GM12878 (cell line): ENCODE results near the gene MCTP2. TPM values are rescaled to one million over a fixed set of nuclear protein-coding genes. Genes with fewer than 3 reads are reported as not detected.

Source experiments
- ATAC-seq: fragments of 200-7000 bp; cut with Tn5 transposase; 3 replicates; pipeline ENCODE4 v1.9.1; 2020; ENCODE audit warnings: mild to moderate bottlenecking, moderate library complexity
- BruUV-seq: library from RNA; stranded (reverse); fragments of 400-500 nt; replicated peaks from 2 replicates; lab custom pipeline; 2021; lab: Mats Ljungman, UMichigan
- CTCF ChIA-PET: fragments of 300-600 bp; sonication (Branson Sonifier 250); formaldehyde crosslinking; extraction: SDS; loops from one replicate; lab custom pipeline; 2021; ENCODE audit warnings: inconsistent platforms; lab: Yijun Ruan, JAX
- POLR2A ChIA-PET: fragments of 350-600 bp; formaldehyde crosslinking; extraction: SDS; loops from one replicate; lab custom pipeline; 2021; ENCODE audit warnings: inconsistent platforms; lab: Charles Lee
- RAD21 ChIA-PET: fragments of 300-600 bp; sonication (Branson Sonifier 250); formaldehyde crosslinking; loops from one replicate; lab custom pipeline; 2023; ENCODE audit warnings: antibody characterized with exemption; ENCODE audit not compliant: unreplicated experiment; lab: Charles Lee
- SMC1A ChIA-PET: fragments of 300-600 bp; sonication (Branson Sonifier 250); formaldehyde crosslinking; loops from one replicate; lab custom pipeline; 2023; ENCODE audit not compliant: unreplicated experiment, uncharacterized antibody; lab: Charles Lee
- DNase-seq: peaks from one replicate; pipeline ENCODE4 v3.0.0-alpha.2; 2011; ENCODE audit warnings: low read depth, low spot score
- FAIRE-seq: peaks from 3 replicates; lab custom pipeline; 2011; peaks lifted over from hg19 to GRCh38; lab: Jason Lieb, UNC
- H2AFZ ChIP-seq: 2 replicates; pipeline ENCODE4 v1.6.0; 2011; ENCODE audit warnings: low read depth, low read length, control low read depth; ENCODE audit not compliant: control insufficient read depth
- H3K27ac ChIP-seq: 2 replicates; pipeline ENCODE4 v1.5.1; 2011; ENCODE audit warnings: control low read depth; ENCODE audit not compliant: control insufficient read depth, insufficient read depth
- H3K27me3 ChIP-seq, 2 experiments: replicated peaks in 1 of 2; 2 replicates each; pipeline versions ENCODE4 v1.6.0 to v1.6.1; 2011; ENCODE audit warnings: low read length in 1 of 2; ENCODE audit not compliant: control insufficient read depth in 2 of 2, insufficient read depth in 2 of 2
- H3K36me3 ChIP-seq, 2 experiments: 2 replicates each; pipeline ENCODE4 v1.5.1; 2011; ENCODE audit warnings: low read length in 1 of 2; ENCODE audit not compliant: control insufficient read depth in 2 of 2, insufficient read depth in 2 of 2
- H3K4me1 ChIP-seq: 2 replicates; pipeline ENCODE4 v1.6.1; 2011; ENCODE audit warnings: mild to moderate bottlenecking, low read length, moderate library complexity, mixed read lengths; ENCODE audit not compliant: control insufficient read depth, insufficient read depth
- H3K4me2 ChIP-seq: 2 replicates; pipeline ENCODE4 v1.6.0; 2011; ENCODE audit warnings: control low read depth; ENCODE audit not compliant: control insufficient read depth, insufficient read depth
- H3K4me3 ChIP-seq: fragments of 200-600 bp; sonication (generic); 2 replicates; pipeline ENCODE4 v1.5.1; 2016
- H3K79me2 ChIP-seq: 2 replicates; pipeline ENCODE4 v1.6.0; 2011; ENCODE audit warnings: low read length; ENCODE audit not compliant: control insufficient read depth, insufficient read depth
- H3K9ac ChIP-seq: 2 replicates; pipeline ENCODE4 v1.8.0; 2011; ENCODE audit warnings: low read length, control low read depth, mixed read lengths; ENCODE audit not compliant: control insufficient read depth, insufficient read depth
- H3K9me3 ChIP-seq: replicated peaks from 3 replicates; pipeline ENCODE4 v1.5.1; 2011; ENCODE audit warnings: mild to moderate bottlenecking, low read length; ENCODE audit not compliant: control insufficient read depth, insufficient read depth
- H4K20me1 ChIP-seq: 2 replicates; pipeline ENCODE4 v1.6.0; 2011; ENCODE audit not compliant: control insufficient read depth, insufficient read depth
- E2F8 ChIP-seq: fragments of 450-650 bp; IDR thresholded peaks from 2 replicates; pipeline ENCODE4 v1.6.1; 2018; ENCODE audit warnings: mild to moderate bottlenecking, low read depth, moderate library complexity; ENCODE audit not compliant: partially characterized antibody
- EP300 ChIP-seq, 2 experiments: fragments of 150-350 bp in 1 of 2; IDR thresholded peaks; 2 replicates each; pipeline ENCODE4 v1.6.1; 2011 to 2012; ENCODE audit warnings: low read depth in 2 of 2, low read length in 2 of 2, borderline replicate concordance in 1 of 2, improper control_type of control experiment in 1 of 2, inconsistent platforms in 1 of 2; ENCODE audit not compliant: control insufficient read depth in 1 of 2
- ESRRA ChIP-seq: IDR thresholded peaks from 2 replicates; pipeline ENCODE4 v1.6.1; 2012; ENCODE audit warnings: mild to moderate bottlenecking, low read length, improper control_type of control experiment
- GATAD2B ChIP-seq: fragments of 450-650 bp; conservative IDR thresholded peaks from 2 replicates; pipeline ENCODE4 v1.6.1; 2017; ENCODE audit warnings: low read depth, mild to moderate bottlenecking, moderate library complexity
- HCFC1 ChIP-seq: fragments of 150-350 bp; IDR thresholded peaks from 2 replicates; pipeline ENCODE4 v1.6.1; 2014; ENCODE audit warnings: low read length
- HDAC6 ChIP-seq: fragments of 200-600 bp; sonication (generic); IDR thresholded peaks from one replicate; pipeline ENCODE4 v1.8.0; 2017; ENCODE audit warnings: antibody characterized with exemption; ENCODE audit not compliant: unreplicated experiment
- IKZF1 ChIP-seq: fragments of 450-650 bp; conservative IDR thresholded peaks from 2 replicates; pipeline ENCODE4 v1.6.1; 2017; ENCODE audit warnings: antibody characterized with exemption, mild to moderate bottlenecking
- NFYB ChIP-seq: IDR thresholded peaks from 2 replicates; pipeline ENCODE4 v1.6.1; 2011; ENCODE audit warnings: low read depth, mild to moderate bottlenecking, low read length, improper control_type of control experiment, moderate library complexity; ENCODE audit not compliant: insufficient read depth
- NR2C2 ChIP-seq: IDR thresholded peaks from 2 replicates; pipeline ENCODE4 v1.6.1; 2011; ENCODE audit warnings: borderline replicate concordance, low read depth; ENCODE audit not compliant: control insufficient read depth, insufficient read length
- PBX3 ChIP-seq: IDR thresholded peaks from 2 replicates; pipeline ENCODE4 v1.6.1; 2011; ENCODE audit warnings: mild to moderate bottlenecking, low read depth, low read length, moderate library complexity; ENCODE audit not compliant: insufficient replicate concordance
- SIN3A ChIP-seq: IDR thresholded peaks from 2 replicates; pipeline ENCODE4 v1.6.1; 2012; ENCODE audit warnings: low read depth, low read length, improper control_type of control experiment
- SREBF1 ChIP-seq: IDR thresholded peaks from 2 replicates; pipeline ENCODE4 v1.6.1; 2012; ENCODE audit warnings: mild to moderate bottlenecking, low read length
- STAT1 ChIP-seq: fragments of 450-650 bp; conservative IDR thresholded peaks from 2 replicates; pipeline ENCODE4 v1.6.1; 2014; ENCODE audit warnings: antibody characterized with exemption, mild to moderate bottlenecking
- ZNF207 ChIP-seq: fragments of 450-650 bp; IDR thresholded peaks from 2 replicates; pipeline ENCODE4 v1.6.1; 2014; ENCODE audit warnings: antibody characterized with exemption, mild to moderate bottlenecking, borderline replicate concordance
- WGBS: methylation state at CpG from one replicate; pipeline ENCODE4 v1.1.6; 2016; ENCODE audit warnings: low lambda C conversion rate; ENCODE audit not compliant: insufficient replicate concordance, insufficient coverage; ENCODE audit errors: missing lambda C conversion rate; 5-methylcytosine and 5-hydroxymethylcytosine counted together
- in situ Hi-C: fragments of 300-500 bp; cut with MboI; formaldehyde crosslinking; loops from 9 replicates; pipeline ENCODE4 v1.14.3; 2018; ENCODE audit warnings: mixed read lengths
- intact Hi-C: fragments of 100-400 bp; cut with micrococcal nuclease; formaldehyde crosslinking; loops from one replicate; pipeline ENCODE4 v1.14.2; 2022; ENCODE audit not compliant: unreplicated experiment
- polyA plus RNA-seq, 11 experiments: library from polyadenylated mRNA; depleted of rRNA in 4 of 11; unstranded in 6 of 11; stranded (reverse) in 5 of 11; fragments of >200 nt; fragmentation: Nextera tagmentation in 4 of 11; fragmentation: Illumina TruSeq in 1 of 11; extraction: Ambion mirVana in 4 of 11; extraction: Trizol in 1 of 11; gene quantifications; 1 replicate in 1 of 11; 2 replicates in 10 of 11; pipeline versions ENCODE4 v1.2.1 to v1.2.3, GENCODE V29; 2011 to 2016; ENCODE audit warnings: inconsistent platforms in 2 of 11, missing spikeins in 2 of 11, low read depth in 1 of 11
- total RNA-seq, 4 experiments: library from RNA; depleted of rRNA in 3 of 4; stranded (reverse); fragments of >200 nt in 3 of 4; fragmentation: Illumina TruSeq in 1 of 4; extraction: Trizol in 1 of 4; gene quantifications; 2 replicates each; pipeline versions ENCODE4 v1.2.1 to v1.2.3, GENCODE V29; 2013 to 2021
- TF ChIP-seq, protein P1 (sequence below): IDR thresholded peaks from 2 replicates; pipeline ENCODE4 v1.6.1; 2011; ENCODE audit warnings: borderline replicate concordance, low read depth, mild to moderate bottlenecking, moderate library complexity, low read length; ENCODE audit not compliant: insufficient read depth, poor library complexity, severe bottlenecking

The MCTP2 gene
- total and polyA plus RNA-seq, 10 of the 15 experiments (the other 5 are each of a cell fraction or from before 2014, with no cell fraction given) = 0.24 to 48.5 (median 0.88) TPM

GRCh38 chr15:94460624-94461023 lies 229.3 kb downstream of the MCTP2 start:
- H4K20me1 ChIP-seq = no peaks in the 10 kb centered on the region
- POLR2A ChIA-PET = no interaction called here
- no peak overlapping the region for H3K9ac ChIP-seq
- in situ Hi-C loops = no loop called here
- no peaks in the 10 kb centered on the region for H3K9me3 ChIP-seq
- intact Hi-C loops = no loop called here
- H3K27ac ChIP-seq = no peak overlapping the region
- H3K36me3 ChIP-seq = no peaks in the 10 kb centered on the region
- SMC1A ChIA-PET = no interaction called here
- ATAC-seq = no peak
- H3K27me3 ChIP-seq = no peaks in the 10 kb centered on the region
- WGBS = 0% methylated on average over 1 of the region's 1 CpG
- H3K79me2 ChIP-seq = no peaks in the 10 kb centered on the region
- H3K4me1 ChIP-seq = no peaks in the 10 kb centered on the region
- DNase-seq = no peak
- TF ChIP-seq SIN3A (no peak), ESRRA (no peak), SREBF1 (no peak), HCFC1 (no peak), HDAC6 (no peak), STAT1 (no peak), PBX3 (no peak), GATAD2B (no peak), NR2C2 (no peak), EP300 (IDR thresholded peaks at IDR 0.05; ENCODE audit: borderline replicate concordance in 1 of 2, control insufficient read depth in 1 of 2, low read depth in 2 of 2, low read length in 2 of 2) (no peak), ZNF207 (no peak), IKZF1 (no peak), NFYB (no peak), E2F8 (no peak)
- TF ChIP-seq, protein P1, sequence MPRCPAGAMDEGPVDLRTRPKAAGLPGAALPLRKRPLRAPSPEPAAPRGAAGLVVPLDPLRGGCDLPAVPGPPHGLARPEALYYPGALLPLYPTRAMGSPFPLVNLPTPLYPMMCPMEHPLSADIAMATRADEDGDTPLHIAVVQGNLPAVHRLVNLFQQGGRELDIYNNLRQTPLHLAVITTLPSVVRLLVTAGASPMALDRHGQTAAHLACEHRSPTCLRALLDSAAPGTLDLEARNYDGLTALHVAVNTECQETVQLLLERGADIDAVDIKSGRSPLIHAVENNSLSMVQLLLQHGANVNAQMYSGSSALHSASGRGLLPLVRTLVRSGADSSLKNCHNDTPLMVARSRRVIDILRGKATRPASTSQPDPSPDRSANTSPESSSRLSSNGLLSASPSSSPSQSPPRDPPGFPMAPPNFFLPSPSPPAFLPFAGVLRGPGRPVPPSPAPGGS = no peak
- CTCF ChIA-PET = no interaction called here
- no peak overlapping the region for H3K4me3 ChIP-seq
- no peak overlapping the region for H3K4me2 ChIP-seq
- no peak for FAIRE-seq
- no TSS peak for BruUV-seq
- no peak overlapping the region for H2AFZ ChIP-seq
- RAD21 ChIA-PET = no interaction called here
